Muscle of back (tissue), 11 donors: ENCODE measurements around the gene IGSF21. TPM values are rescaled to one million over a fixed set of nuclear protein-coding genes. Genes with fewer than 3 reads are reported as not detected.

Source experiments
- DNase-seq, 3 donors: peaks; one replicate each; pipeline versions ENCODE4 v3.0.0 to v3.0.0-alpha.2; 2013
- polyA plus RNA-seq, 10 donors: library from polyadenylated mRNA; unstranded; fragments of 120-200 nt; gene quantifications; one replicate each; pipeline ENCODE4 v1.2.1, GENCODE V29; 2013; ENCODE audit not compliant: insufficient read length in 10 of 10

IGSF21 gene
- polyA plus RNA-seq, 10 donors: 0.08 to 1.0 (median 0.31) TPM; not detected in 4

DNA sequence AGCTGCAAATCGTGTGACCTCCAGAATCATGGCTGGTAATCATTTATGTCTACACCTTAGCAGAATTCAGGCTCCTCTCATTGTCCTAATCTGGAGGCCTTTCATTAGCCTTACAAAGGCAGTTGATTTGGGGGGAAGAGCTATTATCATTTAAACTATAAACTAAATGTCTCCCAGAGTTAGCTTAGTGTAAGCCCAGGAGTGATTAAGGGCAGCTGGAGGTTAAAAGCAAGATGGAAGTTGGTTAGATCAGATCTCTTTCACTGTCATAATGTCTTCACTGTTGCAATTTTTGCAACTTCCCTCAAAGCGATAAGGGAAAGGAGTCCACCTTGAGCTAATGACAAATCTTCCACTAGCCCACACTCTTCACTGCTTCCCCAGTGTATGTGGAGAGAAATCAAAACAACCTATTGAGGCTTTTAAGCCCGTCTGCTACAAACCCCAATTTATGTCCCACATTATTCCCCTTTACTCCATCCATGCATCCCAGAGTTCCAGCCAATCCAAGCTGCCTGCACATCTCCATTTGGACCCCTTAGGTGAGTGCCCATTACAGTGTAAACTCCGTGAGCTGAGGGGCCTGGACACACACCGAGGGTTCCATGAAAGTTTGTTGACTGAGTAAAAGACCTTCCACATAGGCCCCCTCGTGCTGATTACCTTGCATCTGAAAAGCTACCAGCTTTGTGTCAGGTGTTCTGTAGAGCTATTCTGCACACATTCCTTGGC, 311.7 kb downstream of the IGSF21 start:
- DNase-seq: no peak

DNA sequence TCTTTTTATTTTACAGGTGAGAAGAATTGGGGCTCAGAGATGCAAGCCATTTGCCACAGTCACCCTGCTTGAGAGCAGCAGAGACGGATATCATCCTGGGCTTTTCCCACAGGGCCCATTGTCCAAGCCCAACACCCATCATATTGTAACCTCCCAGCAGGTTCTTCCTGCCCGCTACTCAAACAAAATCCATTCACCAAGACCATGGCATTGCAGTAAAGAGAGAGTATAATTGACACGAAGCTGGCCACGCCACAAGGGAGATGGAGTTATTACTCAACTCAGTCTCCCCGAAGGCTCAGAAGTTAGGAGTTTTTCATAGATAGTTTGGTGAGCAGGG, 312.2 kb downstream of the IGSF21 start:
- no peak for DNase-seq

DNA sequence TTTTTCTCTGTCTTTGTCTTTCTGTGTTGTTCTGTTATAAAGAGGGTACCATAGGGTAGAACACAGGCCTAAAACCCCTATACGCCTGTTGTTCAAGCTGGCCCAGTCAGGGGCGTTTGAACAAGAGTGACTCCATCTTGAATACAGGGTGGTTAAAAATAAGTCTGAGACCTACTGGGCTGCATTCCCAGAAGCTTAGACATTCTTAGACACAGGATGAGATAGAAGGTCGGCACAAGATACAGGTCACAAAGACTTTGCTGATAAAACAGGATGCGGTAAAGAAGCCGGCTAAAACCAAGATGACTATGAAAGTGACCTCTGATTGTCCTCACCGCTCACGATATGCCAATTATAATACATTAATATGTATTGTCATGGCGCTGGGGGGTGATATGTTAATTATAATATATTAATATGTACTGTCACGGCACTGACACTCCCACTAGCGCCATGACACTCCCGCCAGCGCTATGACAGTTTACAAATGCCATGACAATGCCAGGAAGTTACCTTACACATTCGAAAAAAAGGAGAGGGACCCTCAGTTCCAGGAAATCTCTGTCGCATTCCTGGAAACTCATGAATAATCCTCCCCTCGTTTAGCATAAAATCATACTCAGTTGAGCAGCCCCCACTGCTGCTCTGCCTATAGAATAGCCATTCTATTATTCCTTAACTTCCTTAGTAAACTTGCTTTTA, 314.6 kb downstream of the IGSF21 start:
- DNase-seq: no peak

DNA sequence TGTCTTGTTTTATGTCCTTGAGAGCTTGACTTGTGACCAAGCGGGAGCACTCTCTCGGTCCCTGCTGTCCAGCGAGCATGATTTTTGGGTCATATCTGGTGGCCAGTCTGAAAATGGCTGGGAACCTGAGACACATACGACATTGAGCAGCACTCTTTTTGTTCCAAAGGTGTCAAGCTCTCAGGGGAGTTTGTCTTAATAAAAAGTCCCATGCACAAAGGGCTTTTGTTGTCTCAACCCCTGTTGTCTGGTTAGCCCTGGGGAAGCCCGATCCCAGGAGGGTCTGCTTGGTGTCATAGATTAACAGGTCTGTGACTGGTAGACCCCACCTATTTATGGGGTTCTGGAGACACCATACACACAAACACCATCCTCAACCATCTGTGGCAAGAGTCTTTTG, 315.4 kb downstream of the IGSF21 start:
- no peak for DNase-seq

DNA sequence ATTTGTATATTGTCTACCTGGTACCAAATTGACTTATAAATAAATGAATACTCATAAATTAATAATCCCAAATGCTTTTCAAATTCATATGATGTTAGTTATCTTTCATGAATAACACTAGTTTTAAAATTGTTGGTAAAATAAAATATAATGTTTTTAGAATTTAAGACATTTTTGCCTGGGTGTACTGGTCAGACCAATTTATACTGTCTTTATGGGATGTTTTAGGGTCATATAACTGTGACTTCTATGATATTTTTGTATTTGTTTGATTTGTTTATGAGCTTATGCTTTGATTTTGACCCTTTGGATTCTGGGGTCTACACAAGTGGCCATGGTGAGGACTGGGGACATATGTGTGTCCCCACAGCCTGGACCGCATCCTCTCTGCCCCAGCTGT, 319.0 kb downstream of the IGSF21 start:
- no peak for DNase-seq
